A549 (cell line): ENCODE measurements around the gene ZNF862.

Source experiments
- CEBPB ChIP-seq, 2 experiments: fragments of >200 bp in 1 of 2; sonication (Bioruptor Twin) in 1 of 2; formaldehyde crosslinking in 1 of 2; IDR thresholded peaks; 2 replicates each; pipeline ENCODE4 v1.6.1; 2012 to 2016
- CTCF ChIP-seq: fragments of >200 bp; sonication (Bioruptor Twin); formaldehyde crosslinking; IDR thresholded peaks from 3 replicates; pipeline ENCODE4 v1.5.1; 2016
- EHF ChIP-seq: fragments of 250-450 bp; sonication (Bioruptor Pico); IDR thresholded peaks from 2 replicates; pipeline ENCODE4 v1.5.0; 2020; ENCODE audit warnings: mild to moderate bottlenecking
- EP300 ChIP-seq, 2 experiments: fragments of >200 bp; sonication (Bioruptor Twin); formaldehyde crosslinking; IDR thresholded peaks; 2 replicates in 1 of 2; 3 replicates in 1 of 2; pipeline ENCODE4 v1.6.1; 2016 to 2017
- ESRRA ChIP-seq: fragments of 150-350 bp; IDR thresholded peaks from 2 replicates; pipeline ENCODE4 v1.6.1; 2014; ENCODE audit warnings: mild to moderate bottlenecking, low read length, borderline replicate concordance
- HES2 ChIP-seq: fragments of >200 bp; sonication (Bioruptor Twin); formaldehyde crosslinking; IDR thresholded peaks from 2 replicates; pipeline ENCODE4 v1.6.1; 2016
- HOXA7 ChIP-seq: fragments of 250-450 bp; sonication (Bioruptor Pico); IDR thresholded peaks from 2 replicates; pipeline ENCODE4 v1.5.0; 2020; ENCODE audit warnings: mild to moderate bottlenecking, moderate library complexity
- KDM1A ChIP-seq: fragments of 200-600 bp; sonication (generic); IDR thresholded peaks from 2 replicates; pipeline ENCODE4 v1.6.1; 2016; ENCODE audit warnings: low read depth, mild to moderate bottlenecking
- MAFK ChIP-seq: fragments of 450-650 bp; IDR thresholded peaks from 2 replicates; pipeline ENCODE4 v1.6.1; 2014; ENCODE audit not compliant: partially characterized antibody
- POLR2A ChIP-seq: IDR thresholded peaks from 2 replicates; pipeline ENCODE4 v1.6.1; 2012; ENCODE audit warnings: mild to moderate bottlenecking, low read length
- POLR2AphosphoS2 ChIP-seq: conservative IDR thresholded peaks from 2 replicates; pipeline ENCODE4 v1.6.1; 2012; ENCODE audit warnings: low read length, improper control_type of control experiment, inconsistent platforms
- RAD21 ChIP-seq, 2 experiments: fragments of >200 bp in 1 of 2; sonication (Bioruptor Twin) in 1 of 2; formaldehyde crosslinking in 1 of 2; IDR thresholded peaks in 1 of 2; conservative IDR thresholded peaks in 1 of 2; 2 replicates in 1 of 2; 3 replicates in 1 of 2; pipeline ENCODE4 v1.6.1; 2012 to 2018; ENCODE audit warnings: inconsistent platforms in 1 of 2
- REST ChIP-seq: fragments of 200-600 bp; sonication (generic); IDR thresholded peaks from 2 replicates; pipeline ENCODE4 v1.6.1; 2016; ENCODE audit warnings: antibody characterized with exemption, mild to moderate bottlenecking, moderate library complexity
- RFX5 ChIP-seq: fragments of 450-650 bp; IDR thresholded peaks from 2 replicates; pipeline ENCODE4 v1.7.1; 2014; ENCODE audit warnings: antibody characterized with exemption, mild to moderate bottlenecking, moderate library complexity

- TF ChIP-seq CTCF = no peak
- TF ChIP-seq CEBPB (IDR thresholded peaks at IDR 0.05) = no peak
- TF ChIP-seq KDM1A = no peak
- TF ChIP-seq POLR2AphosphoS2 = no peak
- TF ChIP-seq REST = no peak
- no peak for TF ChIP-seq POLR2A
- no peak for TF ChIP-seq EP300 (IDR thresholded peaks at IDR 0.05)
- no peak for TF ChIP-seq RFX5
- TF ChIP-seq HES2 = no peak
- TF ChIP-seq RAD21 (conservative IDR thresholded peaks at IDR 0.05 in 1 of 2, IDR thresholded peaks at IDR 0.05 in 1 of 2) = no peak
- TF ChIP-seq HOXA7 (CRISPR knock-in tag) = no peak
- TF ChIP-seq EHF = no peak
- no peak for TF ChIP-seq ESRRA
- TF ChIP-seq MAFK = no peak
These were observed 25.3 kb downstream of the ZNF862 start for GRCh38 chr7:149863500-149863899.
